ENCODE measurements around the gene PRKN.

PRKN gene

GRCh38 chr6:162237331-162237730, 490.2 kb downstream of the PRKN start:
- no peak for TF ChIP-seq CTCF (IDR thresholded peaks at IDR 0.05; ENCODE audit: low read depth, low read length)
- no peak for DNase-seq (ENCODE audit: extremely low read depth, low read depth)

GRCh38 chr6:162234631-162235030, 492.9 kb downstream of the PRKN start:
- TF ChIP-seq CTCF (IDR thresholded peaks at IDR 0.05; ENCODE audit: low read depth, low read length) = no peak
- no peak for DNase-seq (ENCODE audit: extremely low read depth, low read depth)

GRCh38 chr6:162230147-162230752, 497.3 kb downstream of the PRKN start:
- TF ChIP-seq CTCF (IDR thresholded peaks at IDR 0.05; ENCODE audit: low read depth, low read length) = no peak
- DNase-seq (ENCODE audit: extremely low read depth, low read depth) = no peak

- no peak for TF ChIP-seq CTCF (IDR thresholded peaks at IDR 0.05; ENCODE audit: low read depth, low read length)
- no peak for DNase-seq (ENCODE audit: extremely low read depth, low read depth)
Observed at GRCh38 chr6:162229093-162229492, 498.5 kb downstream of the PRKN start.

GRCh38 chr6:162226803-162227202, 500.8 kb downstream of the PRKN start:
- no peak for DNase-seq (ENCODE audit: extremely low read depth, low read depth)

GRCh38 chr6:162222521-162222920, 505.0 kb downstream of the PRKN start:
- no peak for TF ChIP-seq CTCF (IDR thresholded peaks at IDR 0.05; ENCODE audit: low read depth, low read length)
- no peak for DNase-seq (ENCODE audit: extremely low read depth, low read depth)

More at GRCh38 chr6:162226803-162227202, 500.8 kb downstream of the PRKN start:
- no peak for TF ChIP-seq CTCF (IDR thresholded peaks at IDR 0.05; ENCODE audit: low read depth, low read length)

GRCh38 chr6:162220876-162221275, 506.7 kb downstream of the PRKN start:
- TF ChIP-seq CTCF (IDR thresholded peaks at IDR 0.05; ENCODE audit: low read depth, low read length) = no peak
- DNase-seq (ENCODE audit: extremely low read depth, low read depth) = no peak

All from AG09319 (cell line).